GM23248 (cell line): ENCODE results near the gene MTURN.

Experiments used
- EZH2 ChIP-seq: fragments of 200-600 bp; sonication (generic); IDR thresholded peaks from 2 replicates; pipeline ENCODE4 v1.6.1; 2018; ENCODE audit warnings: antibody characterized with exemption, mild to moderate bottlenecking; ENCODE audit not compliant: insufficient read depth, poor library complexity, severe bottlenecking
- EZH2phosphoT487 ChIP-seq: fragments of 200-600 bp; sonication (generic); IDR thresholded peaks from 2 replicates; pipeline ENCODE4 v1.6.1; 2018; ENCODE audit warnings: antibody characterized with exemption, moderate library complexity, mild to moderate bottlenecking, low read depth; ENCODE audit not compliant: insufficient read depth

GRCh38 chr7:30090111-30090510 is 44.7 kb upstream of the MTURN start:
- no peak for TF ChIP-seq EZH2phosphoT487
- TF ChIP-seq EZH2, result no peak
